K562 (cell line): ENCODE measurements around the gene SZT2. TPM values are rescaled to one million over a fixed set of nuclear protein-coding genes. Genes with fewer than 3 reads are reported as not detected.

ENCODE experiments used
- ATF7 ChIP-seq: fragments of 450-650 bp; IDR thresholded peaks from 2 replicates; pipeline ENCODE4 v1.7.1; 2014; ENCODE audit warnings: mild to moderate bottlenecking, moderate library complexity
- NCOA1 ChIP-seq: fragments of 450-650 bp; IDR thresholded peaks from 2 replicates; pipeline ENCODE4 v1.6.1; 2016; ENCODE audit warnings: low read depth
- RUNX1 ChIP-seq: sonication (generic); IDR thresholded peaks from 2 replicates; pipeline ENCODE4 v1.6.1; 2016; ENCODE audit warnings: antibody characterized with exemption, low read depth
- TBL1XR1 ChIP-seq, 2 experiments: IDR thresholded peaks; 2 replicates each; pipeline ENCODE4 v1.6.1; 2012; ENCODE audit warnings: improper control_type of control experiment in 2 of 2, low read length in 2 of 2, mild to moderate bottlenecking in 1 of 2
- TCF3 ChIP-seq: sonication (generic); formaldehyde crosslinking; IDR thresholded peaks from 2 replicates; pipeline ENCODE4 v1.4.0; 2020; ENCODE audit warnings: mild to moderate bottlenecking, missing genetic modification reagents
- ZNF3 ChIP-seq: fragments of 250-450 bp; sonication (Bioruptor Pico); IDR thresholded peaks from 2 replicates; pipeline ENCODE4 v1.5.0; 2021; ENCODE audit warnings: mild to moderate bottlenecking, moderate library complexity
- ZNF668 ChIP-seq: fragments of 250-450 bp; sonication (Bioruptor Pico); IDR thresholded peaks from 2 replicates; pipeline ENCODE4 v1.8.0; 2022; ENCODE audit warnings: mild to moderate bottlenecking, inconsistent platforms
- polyA plus RNA-seq, 8 experiments: library from polyadenylated mRNA; depleted of rRNA in 4 of 8; stranded (reverse) in 5 of 8; unstranded in 3 of 8; fragments of >200 nt; fragmentation: Nextera tagmentation in 2 of 8; fragmentation: Illumina TruSeq in 1 of 8; extraction: Ambion mirVana in 2 of 8; extraction: Trizol in 1 of 8; gene quantifications; 2 replicates each; pipeline versions ENCODE4 v1.2.1 to v1.2.3, GENCODE V29; 2011 to 2014; ENCODE audit warnings: inconsistent platforms in 1 of 8, missing spikeins in 1 of 8
- total RNA-seq, 7 experiments: library from RNA; depleted of rRNA in 6 of 7; stranded (reverse); fragments of >200 nt in 6 of 7; fragmentation: Illumina TruSeq in 2 of 7; extraction: Trizol in 2 of 7; gene quantifications; 2 replicates each; pipeline versions ENCODE4 v1.2.1 to v1.2.3, GENCODE V29; 2011 to 2021; ENCODE audit warnings: low replicate concordance in 1 of 7
- TF ChIP-seq, protein P1 (sequence below): sonication (generic); formaldehyde crosslinking; IDR thresholded peaks from 2 replicates; pipeline ENCODE4 v1.8.1; 2023; ENCODE audit warnings: mild to moderate bottlenecking, missing genetic modification reagents, moderate library complexity
- TF ChIP-seq, protein P2 (sequence below): fragments of 250-450 bp; sonication (Bioruptor Pico); IDR thresholded peaks from 2 replicates; pipeline ENCODE4 v1.5.1; 2021; ENCODE audit warnings: mild to moderate bottlenecking
- TF ChIP-seq, protein P3 (sequence below): fragments of 250-450 bp; sonication (Bioruptor Pico); IDR thresholded peaks from 2 replicates; pipeline ENCODE4 v1.8.0; 2022; ENCODE audit warnings: inconsistent platforms
- TF ChIP-seq, protein P4 (sequence below): sonication (generic); formaldehyde crosslinking; IDR thresholded peaks from 2 replicates; pipeline ENCODE4 v1.8.1; 2023; ENCODE audit warnings: missing genetic modification reagents, mild to moderate bottlenecking, borderline replicate concordance
- TF ChIP-seq, protein P5 (sequence below): fragments of 250-450 bp; sonication (Bioruptor Pico); IDR thresholded peaks from 2 replicates; pipeline ENCODE4 v1.5.0; 2022; ENCODE audit warnings: mild to moderate bottlenecking
- TF ChIP-seq, protein P6 (sequence below): fragments of 250-450 bp; sonication (Bioruptor Pico); IDR thresholded peaks from 2 replicates; pipeline ENCODE4 v1.8.0; 2021; ENCODE audit warnings: moderate library complexity, mild to moderate bottlenecking, inconsistent platforms

The SZT2 gene
- total and polyA plus RNA-seq, 9 of the 15 experiments (the other 6 are each of a cell fraction or from before 2014, with no cell fraction given): 0.88 to 31.0 (median 12.8) TPM

DNA sequence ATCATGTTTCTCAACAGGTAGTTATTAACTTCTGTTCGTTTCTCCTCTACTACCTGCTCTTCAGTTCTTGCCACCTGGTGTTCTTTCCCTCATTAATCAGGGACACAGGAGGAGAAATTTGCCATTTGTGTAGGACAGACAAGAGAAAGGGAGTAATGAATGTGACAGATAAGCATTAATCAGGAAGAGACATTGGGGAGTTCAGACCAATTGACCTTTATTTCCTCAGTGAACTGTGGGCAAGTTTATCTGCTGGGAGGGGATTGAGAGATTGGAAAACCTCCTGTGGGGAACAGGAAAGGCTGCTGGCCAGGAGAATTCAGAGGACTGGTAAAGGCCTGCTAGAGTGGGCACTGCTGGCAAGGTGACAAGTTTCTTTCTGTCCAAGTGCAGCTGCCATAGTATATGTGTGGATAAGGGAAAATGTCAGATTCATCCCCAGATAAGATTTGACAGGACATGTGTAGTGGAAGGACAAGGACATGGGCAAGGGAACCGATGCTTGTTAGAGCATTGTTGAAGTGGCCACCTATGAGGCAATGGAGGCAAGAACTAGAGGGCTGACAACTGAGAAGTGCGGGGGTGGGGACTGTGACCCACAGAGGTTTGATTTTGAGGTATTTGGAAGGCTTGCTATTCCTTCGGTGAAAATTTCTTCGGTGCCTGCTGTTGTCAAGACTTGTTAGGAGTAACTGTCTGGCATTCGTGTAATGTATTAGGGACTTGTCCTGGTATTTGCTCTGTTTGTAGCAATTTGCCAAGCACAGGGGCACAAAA is 12.6 kb downstream of the SZT2 start (continued):
- TF ChIP-seq, protein P1, sequence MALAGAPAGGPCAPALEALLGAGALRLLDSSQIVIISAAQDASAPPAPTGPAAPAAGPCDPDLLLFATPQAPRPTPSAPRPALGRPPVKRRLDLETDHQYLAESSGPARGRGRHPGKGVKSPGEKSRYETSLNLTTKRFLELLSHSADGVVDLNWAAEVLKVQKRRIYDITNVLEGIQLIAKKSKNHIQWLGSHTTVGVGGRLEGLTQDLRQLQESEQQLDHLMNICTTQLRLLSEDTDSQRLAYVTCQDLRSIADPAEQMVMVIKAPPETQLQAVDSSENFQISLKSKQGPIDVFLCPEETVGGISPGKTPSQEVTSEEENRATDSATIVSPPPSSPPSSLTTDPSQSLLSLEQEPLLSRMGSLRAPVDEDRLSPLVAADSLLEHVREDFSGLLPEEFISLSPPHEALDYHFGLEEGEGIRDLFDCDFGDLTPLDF (CRISPR knock-in tag): no peak
- TF ChIP-seq, protein P2, sequence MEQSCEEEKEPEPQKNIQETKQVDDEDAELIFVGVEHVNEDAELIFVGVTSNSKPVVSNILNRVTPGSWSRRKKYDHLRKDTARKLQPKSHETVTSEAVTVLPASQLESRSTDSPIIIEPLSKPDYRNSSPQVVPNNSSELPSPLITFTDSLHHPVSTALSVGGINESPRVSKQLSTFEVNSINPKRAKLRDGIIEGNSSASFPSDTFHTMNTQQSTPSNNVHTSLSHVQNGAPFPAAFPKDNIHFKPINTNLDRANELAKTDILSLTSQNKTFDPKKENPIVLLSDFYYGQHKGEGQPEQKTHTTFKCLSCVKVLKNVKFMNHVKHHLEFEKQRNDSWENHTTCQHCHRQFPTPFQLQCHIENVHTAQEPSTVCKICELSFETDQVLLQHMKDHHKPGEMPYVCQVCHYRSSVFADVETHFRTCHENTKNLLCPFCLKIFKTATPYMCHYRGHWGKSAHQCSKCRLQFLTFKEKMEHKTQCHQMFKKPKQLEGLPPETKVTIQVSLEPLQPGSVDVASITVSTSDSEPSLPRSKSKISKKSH: no peak
- peak; percentile 42; the same call in 1 of the 2 replicates for TF ChIP-seq NCOA1
- no peak for TF ChIP-seq ZNF668 (CRISPR knock-in tag)
- TF ChIP-seq RUNX1: no peak
- TF ChIP-seq, protein P3, sequence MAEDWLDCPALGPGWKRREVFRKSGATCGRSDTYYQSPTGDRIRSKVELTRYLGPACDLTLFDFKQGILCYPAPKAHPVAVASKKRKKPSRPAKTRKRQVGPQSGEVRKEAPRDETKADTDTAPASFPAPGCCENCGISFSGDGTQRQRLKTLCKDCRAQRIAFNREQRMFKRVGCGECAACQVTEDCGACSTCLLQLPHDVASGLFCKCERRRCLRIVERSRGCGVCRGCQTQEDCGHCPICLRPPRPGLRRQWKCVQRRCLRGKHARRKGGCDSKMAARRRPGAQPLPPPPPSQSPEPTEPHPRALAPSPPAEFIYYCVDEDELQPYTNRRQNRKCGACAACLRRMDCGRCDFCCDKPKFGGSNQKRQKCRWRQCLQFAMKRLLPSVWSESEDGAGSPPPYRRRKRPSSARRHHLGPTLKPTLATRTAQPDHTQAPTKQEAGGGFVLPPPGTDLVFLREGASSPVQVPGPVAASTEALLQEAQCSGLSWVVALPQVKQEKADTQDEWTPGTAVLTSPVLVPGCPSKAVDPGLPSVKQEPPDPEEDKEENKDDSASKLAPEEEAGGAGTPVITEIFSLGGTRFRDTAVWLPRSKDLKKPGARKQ (CRISPR knock-in tag): no peak
- TF ChIP-seq, protein P4, sequence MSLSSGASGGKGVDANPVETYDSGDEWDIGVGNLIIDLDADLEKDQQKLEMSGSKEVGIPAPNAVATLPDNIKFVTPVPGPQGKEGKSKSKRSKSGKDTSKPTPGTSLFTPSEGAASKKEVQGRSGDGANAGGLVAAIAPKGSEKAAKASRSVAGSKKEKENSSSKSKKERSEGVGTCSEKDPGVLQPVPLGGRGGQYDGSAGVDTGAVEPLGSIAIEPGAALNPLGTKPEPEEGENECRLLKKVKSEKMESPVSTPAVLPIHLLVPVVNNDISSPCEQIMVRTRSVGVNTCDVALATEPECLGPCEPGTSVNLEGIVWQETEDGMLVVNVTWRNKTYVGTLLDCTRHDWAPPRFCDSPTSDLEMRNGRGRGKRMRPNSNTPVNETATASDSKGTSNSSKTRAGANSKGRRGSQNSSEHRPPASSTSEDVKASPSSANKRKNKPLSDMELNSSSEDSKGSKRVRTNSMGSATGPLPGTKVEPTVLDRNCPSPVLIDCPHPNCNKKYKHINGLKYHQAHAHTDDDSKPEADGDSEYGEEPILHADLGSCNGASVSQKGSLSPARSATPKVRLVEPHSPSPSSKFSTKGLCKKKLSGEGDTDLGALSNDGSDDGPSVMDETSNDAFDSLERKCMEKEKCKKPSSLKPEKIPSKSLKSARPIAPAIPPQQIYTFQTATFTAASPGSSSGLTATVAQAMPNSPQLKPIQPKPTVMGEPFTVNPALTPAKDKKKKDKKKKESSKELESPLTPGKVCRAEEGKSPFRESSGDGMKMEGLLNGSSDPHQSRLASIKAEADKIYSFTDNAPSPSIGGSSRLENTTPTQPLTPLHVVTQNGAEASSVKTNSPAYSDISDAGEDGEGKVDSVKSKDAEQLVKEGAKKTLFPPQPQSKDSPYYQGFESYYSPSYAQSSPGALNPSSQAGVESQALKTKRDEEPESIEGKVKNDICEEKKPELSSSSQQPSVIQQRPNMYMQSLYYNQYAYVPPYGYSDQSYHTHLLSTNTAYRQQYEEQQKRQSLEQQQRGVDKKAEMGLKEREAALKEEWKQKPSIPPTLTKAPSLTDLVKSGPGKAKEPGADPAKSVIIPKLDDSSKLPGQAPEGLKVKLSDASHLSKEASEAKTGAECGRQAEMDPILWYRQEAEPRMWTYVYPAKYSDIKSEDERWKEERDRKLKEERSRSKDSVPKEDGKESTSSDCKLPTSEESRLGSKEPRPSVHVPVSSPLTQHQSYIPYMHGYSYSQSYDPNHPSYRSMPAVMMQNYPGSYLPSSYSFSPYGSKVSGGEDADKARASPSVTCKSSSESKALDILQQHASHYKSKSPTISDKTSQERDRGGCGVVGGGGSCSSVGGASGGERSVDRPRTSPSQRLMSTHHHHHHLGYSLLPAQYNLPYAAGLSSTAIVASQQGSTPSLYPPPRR: no peak
- no peak for TF ChIP-seq ZNF3 (CRISPR knock-in tag)
- peak; percentile 91 for TF ChIP-seq TCF3
- TF ChIP-seq, protein P5, sequence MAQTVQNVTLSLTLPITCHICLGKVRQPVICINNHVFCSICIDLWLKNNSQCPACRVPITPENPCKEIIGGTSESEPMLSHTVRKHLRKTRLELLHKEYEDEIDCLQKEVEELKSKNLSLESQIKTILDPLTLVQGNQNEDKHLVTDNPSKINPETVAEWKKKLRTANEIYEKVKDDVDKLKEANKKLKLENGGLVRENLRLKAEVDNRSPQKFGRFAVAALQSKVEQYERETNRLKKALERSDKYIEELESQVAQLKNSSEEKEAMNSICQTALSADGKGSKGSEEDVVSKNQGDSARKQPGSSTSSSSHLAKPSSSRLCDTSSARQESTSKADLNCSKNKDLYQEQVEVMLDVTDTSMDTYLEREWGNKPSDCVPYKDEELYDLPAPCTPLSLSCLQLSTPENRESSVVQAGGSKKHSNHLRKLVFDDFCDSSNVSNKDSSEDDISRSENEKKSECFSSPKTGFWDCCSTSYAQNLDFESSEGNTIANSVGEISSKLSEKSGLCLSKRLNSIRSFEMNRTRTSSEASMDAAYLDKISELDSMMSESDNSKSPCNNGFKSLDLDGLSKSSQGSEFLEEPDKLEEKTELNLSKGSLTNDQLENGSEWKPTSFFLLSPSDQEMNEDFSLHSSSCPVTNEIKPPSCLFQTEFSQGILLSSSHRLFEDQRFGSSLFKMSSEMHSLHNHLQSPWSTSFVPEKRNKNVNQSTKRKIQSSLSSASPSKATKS (CRISPR knock-in tag): no peak
- TF ChIP-seq, protein P6, sequence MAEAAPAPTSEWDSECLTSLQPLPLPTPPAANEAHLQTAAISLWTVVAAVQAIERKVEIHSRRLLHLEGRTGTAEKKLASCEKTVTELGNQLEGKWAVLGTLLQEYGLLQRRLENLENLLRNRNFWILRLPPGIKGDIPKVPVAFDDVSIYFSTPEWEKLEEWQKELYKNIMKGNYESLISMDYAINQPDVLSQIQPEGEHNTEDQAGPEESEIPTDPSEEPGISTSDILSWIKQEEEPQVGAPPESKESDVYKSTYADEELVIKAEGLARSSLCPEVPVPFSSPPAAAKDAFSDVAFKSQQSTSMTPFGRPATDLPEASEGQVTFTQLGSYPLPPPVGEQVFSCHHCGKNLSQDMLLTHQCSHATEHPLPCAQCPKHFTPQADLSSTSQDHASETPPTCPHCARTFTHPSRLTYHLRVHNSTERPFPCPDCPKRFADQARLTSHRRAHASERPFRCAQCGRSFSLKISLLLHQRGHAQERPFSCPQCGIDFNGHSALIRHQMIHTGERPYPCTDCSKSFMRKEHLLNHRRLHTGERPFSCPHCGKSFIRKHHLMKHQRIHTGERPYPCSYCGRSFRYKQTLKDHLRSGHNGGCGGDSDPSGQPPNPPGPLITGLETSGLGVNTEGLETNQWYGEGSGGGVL (CRISPR knock-in tag): no peak
- TF ChIP-seq TBL1XR1 (IDR thresholded peaks at IDR 0.05; ENCODE audit: low read length in 2 of 2): peak in 1 of 2 experiments; percentile 60; a peak in 1 of 4 replicates
- TF ChIP-seq ATF7: no peak
